Lower leg skin (tissue), 4 donors: ENCODE measurements around the gene TLDC2. TPM values are rescaled to one million over a fixed set of nuclear protein-coding genes. Genes with fewer than 3 reads are reported as not detected.

Source experiments
- DNase-seq, 2 donors: peaks; one replicate each; pipeline ENCODE4 v3.0.0-alpha.2; 2019; ENCODE audit warnings: low spot score in 2 of 2
- H3K4me3 ChIP-seq: fragments of 200-600 bp; sonication (generic); 2 replicates; pipeline ENCODE4 v1.5.1; 2017; ENCODE audit warnings: mild to moderate bottlenecking, low read depth; ENCODE audit not compliant: poor library complexity, severe bottlenecking
- POLR2A ChIP-seq, 2 donors: fragments of 450-650 bp; IDR thresholded peaks; one replicate each; pipeline ENCODE4 v1.6.1; 2016 to 2017; ENCODE audit warnings: antibody characterized with exemption in 2 of 2, mild to moderate bottlenecking in 1 of 2, moderate library complexity in 1 of 2
- WGBS, 2 donors: methylation state at CpG; one replicate each; pipeline ENCODE4 v1.1.5; 2018; 5-methylcytosine and 5-hydroxymethylcytosine counted together
- intact Hi-C: fragments of 100-400 bp; cut with DNase I; formaldehyde crosslinking; loops from one replicate; pipeline ENCODE4 v1.15.0; 2023; ENCODE audit warnings: low total_unique reads
- total RNA-seq, 4 donors: library from RNA; depleted of rRNA; stranded (reverse); fragments of >200 nt; gene quantifications; one replicate each; pipeline ENCODE4 v1.1.0, GENCODE V29; 2016
- TF ChIP-seq, protein P1 (sequence below), 3 donors: fragments of 450-650 bp; IDR thresholded peaks; one replicate each; pipeline ENCODE4 v1.5.1; 2016; ENCODE audit warnings: antibody characterized with exemption in 3 of 3, mild to moderate bottlenecking in 3 of 3, moderate library complexity in 2 of 3

The TLDC2 gene
- total RNA-seq, 4 donors from 2014 or later, result 0.42 to 0.58 TPM; not detected in 2

DNA sequence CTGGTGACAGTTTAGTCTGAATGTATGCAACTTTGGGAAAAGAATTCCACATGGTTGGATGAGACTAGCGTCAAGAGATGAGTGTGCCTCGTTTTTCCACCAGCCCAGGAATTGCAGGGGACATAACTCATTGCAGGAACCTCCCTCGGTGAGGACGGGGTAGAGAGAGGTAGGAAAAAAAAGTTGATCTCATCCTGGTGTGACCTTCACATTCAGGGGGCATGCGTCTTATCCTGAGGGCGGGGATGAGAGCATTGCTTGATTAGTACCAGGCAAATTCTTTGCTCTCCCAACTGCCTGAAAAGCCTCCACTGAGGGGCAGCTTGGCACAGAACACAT, 11.8 kb downstream of the TLDC2 start:
- DNase-seq, result no peak
- H3K4me3 ChIP-seq, result no peak overlapping the region
- TF ChIP-seq, protein P1, sequence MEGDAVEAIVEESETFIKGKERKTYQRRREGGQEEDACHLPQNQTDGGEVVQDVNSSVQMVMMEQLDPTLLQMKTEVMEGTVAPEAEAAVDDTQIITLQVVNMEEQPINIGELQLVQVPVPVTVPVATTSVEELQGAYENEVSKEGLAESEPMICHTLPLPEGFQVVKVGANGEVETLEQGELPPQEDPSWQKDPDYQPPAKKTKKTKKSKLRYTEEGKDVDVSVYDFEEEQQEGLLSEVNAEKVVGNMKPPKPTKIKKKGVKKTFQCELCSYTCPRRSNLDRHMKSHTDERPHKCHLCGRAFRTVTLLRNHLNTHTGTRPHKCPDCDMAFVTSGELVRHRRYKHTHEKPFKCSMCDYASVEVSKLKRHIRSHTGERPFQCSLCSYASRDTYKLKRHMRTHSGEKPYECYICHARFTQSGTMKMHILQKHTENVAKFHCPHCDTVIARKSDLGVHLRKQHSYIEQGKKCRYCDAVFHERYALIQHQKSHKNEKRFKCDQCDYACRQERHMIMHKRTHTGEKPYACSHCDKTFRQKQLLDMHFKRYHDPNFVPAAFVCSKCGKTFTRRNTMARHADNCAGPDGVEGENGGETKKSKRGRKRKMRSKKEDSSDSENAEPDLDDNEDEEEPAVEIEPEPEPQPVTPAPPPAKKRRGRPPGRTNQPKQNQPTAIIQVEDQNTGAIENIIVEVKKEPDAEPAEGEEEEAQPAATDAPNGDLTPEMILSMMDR (IDR thresholded peaks at IDR 0.05), result no peak
- TF ChIP-seq POLR2A (IDR thresholded peaks at IDR 0.05), result no peak
- intact Hi-C loops, result no loop called here
- 27 to 40% methylated on average over 6 of the region's 6 CpGs for WGBS, 2 donors

DNA sequence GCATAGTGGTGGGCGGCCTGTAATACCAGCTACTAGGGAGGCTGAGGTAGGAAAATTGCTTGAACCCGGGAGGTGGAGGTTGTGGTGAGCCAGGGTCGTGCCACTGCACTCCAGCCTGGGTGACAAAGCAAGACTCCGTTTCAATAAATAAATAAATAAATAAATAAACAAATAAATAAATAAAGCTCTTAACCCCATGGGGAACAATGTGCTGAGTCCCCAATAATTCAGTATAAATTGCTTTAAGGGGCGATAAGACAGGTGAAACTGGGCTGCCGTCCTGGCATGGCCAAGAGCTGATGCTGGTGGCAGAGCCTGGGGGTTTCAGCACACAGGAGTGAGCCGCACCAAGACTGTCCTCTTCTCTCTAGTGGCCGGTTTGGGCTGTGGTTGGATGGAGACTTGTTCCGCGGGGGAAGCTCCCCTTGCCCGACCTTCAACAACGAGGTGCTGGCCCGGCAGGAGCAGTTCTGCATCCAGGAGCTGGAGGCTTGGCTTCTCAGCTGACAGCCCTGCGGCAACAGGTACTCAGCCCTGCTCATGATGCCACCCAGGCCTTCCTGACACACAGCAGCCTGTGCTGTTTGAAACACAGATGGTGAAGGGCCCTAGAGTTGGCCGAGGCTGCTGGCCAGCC, 13.1 kb downstream of the TLDC2 start:
- no peak for DNase-seq
- intact Hi-C loops, result no loop called here
- no peak for TF ChIP-seq POLR2A (IDR thresholded peaks at IDR 0.05)
- TF ChIP-seq, protein P1 (IDR thresholded peaks at IDR 0.05), result no peak
- 86% methylated on average over 14 to 15 of the region's 15 CpGs for WGBS, 2 donors
- no peak overlapping the region for H3K4me3 ChIP-seq

DNA sequence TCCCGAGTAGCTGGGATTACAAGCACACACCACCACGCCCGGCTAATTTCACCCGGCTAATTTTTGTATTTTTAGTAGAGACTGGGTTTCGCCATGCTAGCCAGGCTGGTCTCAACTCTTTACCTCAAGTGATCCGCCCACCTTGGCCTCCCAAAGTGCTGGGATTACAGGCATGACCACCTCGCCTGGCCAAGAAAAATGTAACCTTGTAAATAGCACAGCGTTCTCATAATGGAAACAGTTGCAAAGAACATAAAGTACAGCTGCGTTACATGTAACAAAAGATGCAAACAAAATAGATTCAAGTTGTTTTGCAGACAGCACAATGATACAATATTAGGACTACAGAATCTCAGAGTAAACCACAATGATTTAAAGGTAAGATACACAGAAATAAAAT, 14.6 kb downstream of the TLDC2 start:
- intact Hi-C loops, result no loop called here
- H3K4me3 ChIP-seq, result no peak overlapping the region
- TF ChIP-seq POLR2A (IDR thresholded peaks at IDR 0.05), result no peak
- TF ChIP-seq, protein P1 (IDR thresholded peaks at IDR 0.05), result no peak
- 92% methylated on average over 9 of the region's 9 CpGs for WGBS, 2 donors
- no peak for DNase-seq

DNA sequence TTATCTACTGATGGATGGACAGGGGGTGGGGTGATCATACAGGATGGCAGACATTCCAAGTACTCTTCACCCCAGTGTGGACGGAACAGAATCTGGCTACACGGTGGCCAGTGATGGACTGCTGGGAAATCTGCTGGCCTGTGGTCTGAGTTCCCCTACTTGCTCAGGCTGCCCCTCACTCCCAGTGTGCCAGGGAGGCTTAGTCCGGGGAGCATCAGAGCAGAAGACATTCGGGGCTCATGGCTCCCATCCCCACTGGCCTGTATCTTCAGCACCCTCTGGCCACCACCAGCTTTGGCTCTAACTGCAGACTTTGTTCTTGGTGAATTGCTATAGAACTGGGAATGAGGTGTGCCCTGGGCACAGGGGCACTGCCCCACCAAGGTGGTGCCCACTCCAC, 15.3 kb downstream of the TLDC2 start:
- DNase-seq, result no peak
- TF ChIP-seq POLR2A (IDR thresholded peaks at IDR 0.05), result no peak
- TF ChIP-seq, protein P1 (IDR thresholded peaks at IDR 0.05), result no peak
- WGBS, 2 donors, result 81 to 93% methylated on average over 4 of the region's 4 CpGs
- H3K4me3 ChIP-seq, result no peak overlapping the region
- intact Hi-C loops, result no loop called here

DNA sequence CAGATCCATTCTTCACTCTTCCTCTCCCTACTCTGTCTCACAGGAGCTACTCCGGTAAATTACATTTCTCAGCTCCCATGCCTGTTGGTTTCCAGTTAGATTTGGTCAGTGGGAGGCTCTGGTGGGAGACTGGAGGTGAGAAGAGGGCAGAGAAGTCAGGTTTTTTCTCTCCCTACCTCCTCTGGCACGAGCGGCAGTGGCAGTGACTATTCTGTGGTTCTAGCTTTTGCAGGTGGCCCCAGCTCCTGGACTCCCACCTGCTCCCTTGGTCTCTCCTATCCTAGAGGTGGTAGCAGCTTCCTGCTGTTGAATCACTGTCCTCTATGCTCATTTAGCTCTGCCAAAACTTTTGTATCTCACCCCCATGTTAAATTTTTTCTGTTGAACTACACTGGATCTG, 17.9 kb downstream of the TLDC2 start:
- no peak overlapping the region for H3K4me3 ChIP-seq
- DNase-seq, result no peak
- WGBS, 2 donors, result 90 to 94% methylated on average over 3 of the region's 3 CpGs
- intact Hi-C loops, result no loop called here
- TF ChIP-seq, protein P1 (IDR thresholded peaks at IDR 0.05), result no peak
- TF ChIP-seq POLR2A (IDR thresholded peaks at IDR 0.05), result no peak

DNA sequence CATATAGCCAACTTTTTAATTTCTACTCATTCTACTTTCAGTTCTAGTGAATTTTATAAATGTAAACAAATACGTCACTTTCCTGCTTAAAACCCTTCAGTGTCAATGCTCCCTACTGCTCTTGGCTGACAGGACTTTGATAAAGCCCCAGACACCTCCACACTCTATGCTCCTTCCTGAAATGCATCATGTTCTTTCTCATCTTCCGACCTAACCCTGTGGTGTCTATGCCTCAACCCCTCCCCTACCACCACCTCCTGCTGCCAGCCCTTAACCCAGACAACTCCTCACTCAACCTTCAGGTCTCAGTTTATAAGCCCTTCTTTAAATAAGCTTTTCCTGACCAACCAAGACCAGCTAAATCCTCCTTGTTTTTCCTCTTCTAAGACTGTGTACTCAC, 19.1 kb downstream of the TLDC2 start:
- no peak overlapping the region for H3K4me3 ChIP-seq

More for the DNA sequence above, 19.1 kb downstream of the TLDC2 start:
- TF ChIP-seq, protein P1 (IDR thresholded peaks at IDR 0.05), result no peak
- no peak for TF ChIP-seq POLR2A (IDR thresholded peaks at IDR 0.05)
- 82 to 87% methylated on average over 2 of the region's 2 CpGs for WGBS, 2 donors
- intact Hi-C loops, result no loop called here
- no peak for DNase-seq
